ENCODE results near the gene CDK5.

Gene CDK5

GRCh38 chr7:151020231-151020630, 37.5 kb downstream of the CDK5 start:
- no peak for TF ChIP-seq CTCF (IDR thresholded peaks at IDR 0.05; ENCODE audit: borderline replicate concordance, insufficient read depth, low read depth, low read length)
- H3K4me3 ChIP-seq (ENCODE audit: low read depth, low read length) = no peak overlapping the region

GRCh38 chr7:151019130-151019447, 38.6 kb downstream of the CDK5 start:
- H3K4me3 ChIP-seq (ENCODE audit: low read depth, low read length) = no peak overlapping the region
- no peak for TF ChIP-seq CTCF (IDR thresholded peaks at IDR 0.05; ENCODE audit: borderline replicate concordance, insufficient read depth, low read depth, low read length)

GRCh38 chr7:151018421-151019129, 39.1 kb downstream of the CDK5 start:
- H3K4me3 ChIP-seq (ENCODE audit: low read depth, low read length) = no peak overlapping the region

GRCh38 chr7:151017953-151018420, 39.7 kb downstream of the CDK5 start:
- H3K4me3 ChIP-seq (ENCODE audit: low read depth, low read length) = no peak overlapping the region
- TF ChIP-seq CTCF (IDR thresholded peaks at IDR 0.05; ENCODE audit: borderline replicate concordance, insufficient read depth, low read depth, low read length) = peak; percentile 98

More at GRCh38 chr7:151018421-151019129, 39.1 kb downstream of the CDK5 start:
- no peak for TF ChIP-seq CTCF (IDR thresholded peaks at IDR 0.05; ENCODE audit: borderline replicate concordance, insufficient read depth, low read depth, low read length)

GRCh38 chr7:151017370-151017952, 40.2 kb downstream of the CDK5 start:
- no peak overlapping the region for H3K4me3 ChIP-seq (ENCODE audit: low read depth, low read length)
- TF ChIP-seq CTCF (IDR thresholded peaks at IDR 0.05; ENCODE audit: borderline replicate concordance, insufficient read depth, low read depth, low read length) = no peak

GRCh38 chr7:151016942-151017341, 40.8 kb downstream of the CDK5 start:
- TF ChIP-seq CTCF (IDR thresholded peaks at IDR 0.05; ENCODE audit: borderline replicate concordance, insufficient read depth, low read depth, low read length) = no peak
- H3K4me3 ChIP-seq (ENCODE audit: low read depth, low read length) = no peak overlapping the region

GRCh38 chr7:151016505-151016904, 41.2 kb downstream of the CDK5 start:
- TF ChIP-seq CTCF (IDR thresholded peaks at IDR 0.05; ENCODE audit: borderline replicate concordance, insufficient read depth, low read depth, low read length) = no peak
- H3K4me3 ChIP-seq (ENCODE audit: low read depth, low read length) = no peak overlapping the region

Measured in GM12875 (cell line).